Measurements from ENCODE around the gene SRP68.
"Not testable (repeated sequence)": the region's sequence is repeated elsewhere in the genome, so short reads cannot be mapped to it uniquely, and the experiment has no call there.

Gene SRP68

GRCh38 chr17:76074390-76075363 lies 2.4 kb upstream of the SRP68 start, which contains the start of gene GALR2:
GALR2 (plus strand) TSS chr17:76074781; CDS start chr17:76074884, 103 bp downstream.
- no peak for TF ChIP-seq ZFX (IDR thresholded peaks at IDR 0.05)
- TF ChIP-seq, protein P1, sequence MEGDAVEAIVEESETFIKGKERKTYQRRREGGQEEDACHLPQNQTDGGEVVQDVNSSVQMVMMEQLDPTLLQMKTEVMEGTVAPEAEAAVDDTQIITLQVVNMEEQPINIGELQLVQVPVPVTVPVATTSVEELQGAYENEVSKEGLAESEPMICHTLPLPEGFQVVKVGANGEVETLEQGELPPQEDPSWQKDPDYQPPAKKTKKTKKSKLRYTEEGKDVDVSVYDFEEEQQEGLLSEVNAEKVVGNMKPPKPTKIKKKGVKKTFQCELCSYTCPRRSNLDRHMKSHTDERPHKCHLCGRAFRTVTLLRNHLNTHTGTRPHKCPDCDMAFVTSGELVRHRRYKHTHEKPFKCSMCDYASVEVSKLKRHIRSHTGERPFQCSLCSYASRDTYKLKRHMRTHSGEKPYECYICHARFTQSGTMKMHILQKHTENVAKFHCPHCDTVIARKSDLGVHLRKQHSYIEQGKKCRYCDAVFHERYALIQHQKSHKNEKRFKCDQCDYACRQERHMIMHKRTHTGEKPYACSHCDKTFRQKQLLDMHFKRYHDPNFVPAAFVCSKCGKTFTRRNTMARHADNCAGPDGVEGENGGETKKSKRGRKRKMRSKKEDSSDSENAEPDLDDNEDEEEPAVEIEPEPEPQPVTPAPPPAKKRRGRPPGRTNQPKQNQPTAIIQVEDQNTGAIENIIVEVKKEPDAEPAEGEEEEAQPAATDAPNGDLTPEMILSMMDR (conservative IDR thresholded peaks at IDR 0.05): no peak
- H3K27ac ChIP-seq: no peak within 1 kb of the TSS

DNA sequence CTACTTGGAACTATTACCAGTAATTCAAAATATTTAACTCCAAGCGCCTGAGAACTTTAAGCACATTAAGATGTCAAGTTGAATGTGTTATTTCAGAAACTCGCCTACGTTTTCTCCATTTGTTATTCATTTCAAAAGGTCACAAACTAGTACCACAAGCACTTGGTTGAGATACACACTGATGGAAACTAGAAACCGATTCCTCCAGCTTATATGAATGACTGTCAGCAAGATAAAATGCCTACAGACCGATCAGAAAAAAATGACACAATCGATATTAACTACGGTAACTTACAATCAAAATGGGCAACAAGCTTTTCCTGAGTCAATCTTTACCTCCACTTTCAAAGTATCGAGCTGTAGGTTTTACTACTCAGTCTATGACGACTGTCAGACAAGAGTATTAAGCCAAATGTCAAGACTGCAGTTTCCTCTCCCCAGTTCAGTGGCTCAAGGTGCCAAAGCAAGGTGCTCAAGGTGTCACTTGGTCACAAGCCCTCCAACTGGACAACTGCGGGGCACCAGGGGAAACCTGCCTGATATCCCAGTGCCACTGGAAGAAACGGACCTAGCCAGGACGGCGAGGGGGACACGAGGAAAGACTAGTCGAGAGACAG lies 678 bp downstream of the SRP68 start:
- TF ChIP-seq, protein P1 (conservative IDR thresholded peaks at IDR 0.05): no peak
- no peak for TF ChIP-seq ZFX (IDR thresholded peaks at IDR 0.05)
- peak overlapping the region; percentile 90 for H3K27ac ChIP-seq

DNA sequence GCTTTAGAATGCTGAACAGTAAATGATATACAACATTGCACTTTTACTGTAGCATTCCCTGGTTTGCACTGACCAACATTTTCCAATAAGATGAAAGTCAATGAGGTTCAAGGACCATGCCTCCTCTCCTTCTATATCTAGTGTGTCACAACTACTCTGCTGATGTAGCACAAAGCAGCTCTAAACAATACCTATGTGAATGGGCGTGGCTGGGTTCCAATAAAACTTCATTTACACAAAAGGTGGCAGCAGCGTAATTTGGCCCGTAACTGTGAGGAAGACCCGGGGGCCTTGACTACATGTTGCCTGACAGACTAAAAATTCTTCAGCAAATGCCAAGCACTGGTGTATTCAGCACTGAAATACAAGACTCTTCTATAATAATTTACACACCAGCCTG lies 6.5 kb downstream of the SRP68 start:
- TF ChIP-seq, protein P1 (conservative IDR thresholded peaks at IDR 0.05): no peak
- no peak for TF ChIP-seq ZFX (IDR thresholded peaks at IDR 0.05)

GRCh38 chr17:76063875-76064546 lies 8.3 kb downstream of the SRP68 start:
- no peak for TF ChIP-seq ZFX (IDR thresholded peaks at IDR 0.05)
- TF ChIP-seq, protein P1 (conservative IDR thresholded peaks at IDR 0.05): no peak
- no peak overlapping the region for H3K27ac ChIP-seq

More for the DNA sequence above, 6.5 kb downstream of the SRP68 start:
- no peak overlapping the region for H3K27ac ChIP-seq

- H3K27ac ChIP-seq: not testable (repeated sequence)
Observed at GRCh38 chr17:76058264-76058663, 14.1 kb downstream of the SRP68 start.

GRCh38 chr17:76056882-76057281 lies 15.4 kb downstream of the SRP68 start:
- H3K27ac ChIP-seq: no peak overlapping the region
- TF ChIP-seq, protein P1 (conservative IDR thresholded peaks at IDR 0.05): no peak
- TF ChIP-seq ZFX (IDR thresholded peaks at IDR 0.05): no peak

GRCh38 chr17:76054112-76054476 lies 18.2 kb downstream of the SRP68 start:
- H3K27ac ChIP-seq: no peak overlapping the region
- no peak for TF ChIP-seq ZFX (IDR thresholded peaks at IDR 0.05)
- TF ChIP-seq, protein P1 (conservative IDR thresholded peaks at IDR 0.05): no peak
